ENCODE data around the gene SLC66A1.

DNA sequence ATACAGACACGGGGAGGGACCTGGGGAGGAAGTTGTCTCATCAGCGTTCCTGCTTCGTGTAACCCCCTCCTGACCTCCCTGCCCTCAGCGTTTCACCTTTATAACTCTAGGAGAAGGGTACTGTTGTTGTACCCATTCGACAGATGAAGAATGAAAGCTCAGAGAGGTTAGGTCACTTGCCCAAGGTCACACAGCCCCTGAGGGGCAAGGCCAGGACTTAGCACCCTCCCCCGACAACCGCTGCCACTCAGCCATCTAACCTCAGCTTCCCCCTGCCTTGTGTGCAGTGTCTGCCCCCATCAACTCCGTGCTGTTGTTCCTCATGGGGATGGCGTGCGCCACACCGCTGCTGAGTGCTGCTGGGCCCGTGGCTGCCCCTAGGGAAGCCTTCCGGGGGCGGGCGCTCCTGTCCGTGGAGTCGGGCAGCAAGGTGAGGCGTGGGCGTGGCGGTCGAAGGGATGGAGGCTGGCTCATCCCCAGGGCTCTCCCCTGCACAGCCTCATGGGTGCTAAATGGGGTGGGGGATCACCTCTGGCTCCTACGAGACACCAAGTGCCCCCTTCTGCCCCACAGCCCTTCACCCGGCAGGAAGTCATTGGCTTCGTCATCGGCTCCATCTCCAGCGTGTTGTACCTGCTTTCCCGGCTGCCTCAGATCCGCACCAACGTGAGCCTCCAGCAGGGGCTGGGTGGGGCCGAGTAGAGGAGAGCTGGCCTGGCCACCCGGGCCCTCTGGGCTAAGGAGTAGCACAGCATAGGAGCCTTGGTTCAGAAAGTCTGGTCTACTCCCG lies 14.0 kb downstream of the SLC66A1 start:
- no peak for TF ChIP-seq EZH2 (IDR thresholded peaks at IDR 0.05; ENCODE audit: borderline replicate concordance, low read depth, low read length, severe bottlenecking)
- no peak for TF ChIP-seq CTCF (IDR thresholded peaks at IDR 0.05; ENCODE audit: borderline replicate concordance, extremely low read depth, low read length, poor library complexity, severe bottlenecking)

Measured in DND-41 (cell line).